HepG2 (cell line): ENCODE data around the gene PAPSS2. TPM values are rescaled to one million over a fixed set of nuclear protein-coding genes. Genes with fewer than 3 reads are reported as not detected.
A peak's percentile ranks its signal among the peaks of the same experiment; 100 is the strongest.
"Not testable (repeated sequence)": the region's sequence is repeated elsewhere in the genome, so short reads cannot be mapped to it uniquely, and the experiment has no call there.

Experiments used
- EHMT2 ChIP-seq: fragments of 200-600 bp; sonication (generic); IDR thresholded peaks from 2 replicates; pipeline ENCODE4 v1.7.0; 2017; ENCODE audit warnings: antibody characterized with exemption, low read depth, low read length, borderline replicate concordance
- FOXP4 ChIP-seq: sonication (generic); formaldehyde crosslinking; IDR thresholded peaks from 2 replicates; pipeline ENCODE4 v1.4.0; 2020; ENCODE audit warnings: missing genetic modification reagents
- HDAC1 ChIP-seq: sonication (generic); formaldehyde crosslinking; IDR thresholded peaks from 2 replicates; pipeline ENCODE4 v1.5.1; 2020; ENCODE audit warnings: mild to moderate bottlenecking, missing genetic modification reagents
- HDAC2 ChIP-seq: sonication (generic); formaldehyde crosslinking; IDR thresholded peaks from 2 replicates; pipeline ENCODE4 v1.4.0; 2020; ENCODE audit warnings: missing genetic modification reagents
- HOMEZ ChIP-seq: IDR thresholded peaks from 2 replicates; pipeline ENCODE4 v1.6.1; 2016; ENCODE audit warnings: low read depth
- KAT8 ChIP-seq: IDR thresholded peaks from 2 replicates; pipeline ENCODE4 v1.6.1; 2016; ENCODE audit warnings: missing genetic modification reagents, missing compliant biosample characterization
- KDM2A ChIP-seq: sonication (generic); formaldehyde crosslinking; IDR thresholded peaks from 2 replicates; pipeline ENCODE4 v1.4.0; 2020; ENCODE audit warnings: low read depth, missing genetic modification reagents, borderline replicate concordance
- LCORL ChIP-seq, 2 experiments: fragments of 450-650 bp in 1 of 2; sonication (generic) in 1 of 2; formaldehyde crosslinking in 1 of 2; IDR thresholded peaks; 2 replicates each; pipeline versions ENCODE4 v1.5.0 to v1.6.1; 2017 to 2020; ENCODE audit warnings: antibody characterized with exemption in 1 of 2, missing genetic modification reagents in 1 of 2
- NCOA2 ChIP-seq: sonication (generic); formaldehyde crosslinking; IDR thresholded peaks from 2 replicates; pipeline ENCODE4 v1.8.0; 2022; ENCODE audit warnings: inconsistent platforms
- POGZ ChIP-seq: sonication (generic); formaldehyde crosslinking; IDR thresholded peaks from 2 replicates; pipeline ENCODE4 v1.4.0; 2020; ENCODE audit warnings: mild to moderate bottlenecking, missing genetic modification reagents
- SMAD3 ChIP-seq: sonication (generic); formaldehyde crosslinking; IDR thresholded peaks from 2 replicates; pipeline ENCODE4 v1.4.0; 2020; ENCODE audit warnings: missing genetic modification reagents
- SOX5 ChIP-seq: IDR thresholded peaks from 2 replicates; pipeline ENCODE4 v1.6.1; 2016; ENCODE audit warnings: borderline replicate concordance
- TEAD3 ChIP-seq: optimal IDR thresholded peaks from 2 replicates; pipeline ENCODE3; 2016; ENCODE audit warnings: borderline replicate concordance
- TFE3 ChIP-seq: IDR thresholded peaks from 2 replicates; pipeline ENCODE4 v1.6.1; 2016
- ZBTB20 ChIP-seq: sonication (generic); formaldehyde crosslinking; IDR thresholded peaks from 2 replicates; pipeline ENCODE4 v1.8.1; 2023; ENCODE audit warnings: missing genetic modification reagents, low read depth, mild to moderate bottlenecking, borderline replicate concordance
- ZBTB42 ChIP-seq: sonication (generic); formaldehyde crosslinking; IDR thresholded peaks from 2 replicates; pipeline ENCODE4 v1.5.0; 2020; ENCODE audit warnings: mild to moderate bottlenecking, missing genetic modification reagents
- ZFP1 ChIP-seq: IDR thresholded peaks from 2 replicates; pipeline ENCODE4 v1.6.1; 2016
- ZMYM3 ChIP-seq: sonication (generic); formaldehyde crosslinking; IDR thresholded peaks from 2 replicates; pipeline ENCODE4 v1.5.1; 2020; ENCODE audit warnings: mild to moderate bottlenecking, missing genetic modification reagents
- ZNF292 ChIP-seq: sonication (generic); formaldehyde crosslinking; IDR thresholded peaks from 2 replicates; pipeline ENCODE4 v1.8.1; 2022; ENCODE audit warnings: mild to moderate bottlenecking, low read depth, missing genetic modification reagents, borderline replicate concordance
- ZNF501 ChIP-seq: sonication (generic); formaldehyde crosslinking; IDR thresholded peaks from 2 replicates; pipeline ENCODE4 v1.5.1; 2020; ENCODE audit warnings: mild to moderate bottlenecking, moderate library complexity, missing genetic modification reagents
- ZNF644 ChIP-seq: IDR thresholded peaks from 2 replicates; pipeline ENCODE4 v1.6.1; 2016; ENCODE audit warnings: low read depth
- ZNF878 ChIP-seq: sonication (generic); formaldehyde crosslinking; IDR thresholded peaks from 2 replicates; pipeline ENCODE4 v1.8.1; 2023; ENCODE audit warnings: mild to moderate bottlenecking, missing genetic modification reagents, moderate library complexity
- polyA plus RNA-seq, 8 experiments: library from polyadenylated mRNA; depleted of rRNA in 3 of 8; stranded (reverse) in 7 of 8; unstranded in 1 of 8; fragments of >200 nt; fragmentation: Illumina TruSeq in 4 of 8; extraction: Trizol in 4 of 8; gene quantifications; 2 replicates each; pipeline versions ENCODE4 v1.2.1 to v1.2.3, GENCODE V29; 2011 to 2016; ENCODE audit warnings: low read depth in 4 of 8, missing spikeins in 1 of 8, mixed read lengths in 1 of 8; ENCODE audit not compliant: insufficient read depth in 1 of 8
- total RNA-seq, 5 experiments: library from RNA; depleted of rRNA; stranded (reverse); fragments of >200 nt; fragmentation: Illumina TruSeq; extraction: Trizol; gene quantifications; 2 replicates each; pipeline ENCODE4 v1.2.3, GENCODE V29; 2016; ENCODE audit warnings: low read depth in 1 of 5

PAPSS2 gene
- total and polyA plus RNA-seq, 2 of the 13 experiments (the other 11 are each of a cell fraction or from before 2014, with no cell fraction given), result 0.11 to 0.12 TPM

GRCh38 chr10:87742992-87743610, 83.4 kb downstream of the PAPSS2 start (continued):
- TF ChIP-seq TFE3 (CRISPR knock-in tag) (0 out of 2 replicates have a peak, but pooled peaks have one; percentile 53), ZNF501 (CRISPR knock-in tag) (peak; percentile 38; the same call in 1 of the 2 replicates), KDM2A (CRISPR knock-in tag) (peak; percentile 55; the same call in 1 of the 2 replicates), LCORL (CRISPR knock-in tag; IDR thresholded peaks at IDR 0.05) (0 out of 2 replicates have a peak, but pooled peaks have one; percentile 25), ZNF878 (0 out of 2 replicates have a peak, but pooled peaks have one; percentile 33), ZNF644 (CRISPR knock-in tag) (peak; percentile 99), ZBTB20 (CRISPR knock-in tag) (peak; percentile 61; the same call in 1 of the 2 replicates), POGZ (peak; percentile 84), FOXP4 (CRISPR knock-in tag) (peak; percentile 86), NCOA2 (CRISPR knock-in tag) (0 out of 2 replicates have a peak, but pooled peaks have one; percentile 30), EHMT2 (peak; percentile 79), ZFP1 (0 out of 2 replicates have a peak, but pooled peaks have one; percentile 27), ZNF292 (peak; percentile 81; the same call in 1 of the 2 replicates), ZMYM3 (CRISPR knock-in tag) (peak; percentile 44; the same call in 1 of the 2 replicates), KAT8 (CRISPR knock-in tag) (peak; percentile 47; the same call in 1 of the 2 replicates), ZBTB42 (CRISPR knock-in tag) (peak; percentile 65; the same call in 1 of the 2 replicates), HDAC2 (peak; percentile 68; the same call in 1 of the 2 replicates), TEAD3 (CRISPR knock-in tag) (peak; percentile 98), HOMEZ (CRISPR knock-in tag) (peak; percentile 45; the same call in 1 of the 2 replicates), HDAC1 (CRISPR knock-in tag) (0 out of 2 replicates have a peak, but pooled peaks have one; percentile 43), SMAD3 (0 out of 2 replicates have a peak, but pooled peaks have one; percentile 23), SOX5 (CRISPR knock-in tag) (peak; percentile 93)
- not testable (repeated sequence) for TF ChIP-seq LCORL (IDR thresholded peaks at IDR 0.05)
